ENCODE data around the gene BABAM2. TPM values are rescaled to one million over a fixed set of nuclear protein-coding genes. Genes with fewer than 3 reads are reported as not detected.

Gene BABAM2
- total and polyA plus RNA-seq, 2 experiments from 2014 or later: 28.8 to 43.6 TPM

GRCh38 chr2:28296904-28297303 is 406.4 kb downstream of the BABAM2 start:
- DNase-seq (ENCODE audit: low spot score): no peak
- Histone ChIP-seq H3K27me3 (no peaks in the 10 kb centered on the region), H3K36me3 (replicated peaks; ENCODE audit: insufficient read depth, low read depth) (no peaks in the 10 kb centered on the region), H3K9me2 (replicated peaks; ENCODE audit: insufficient read depth) (no peaks in the 10 kb centered on the region), H3K9me3 (ENCODE audit: low read depth) (no peaks in the 10 kb centered on the region), H3K4me2 (no peak overlapping the region), H3K4me1 (ENCODE audit: insufficient read depth) (peaks cover 15% of the 10 kb centered on the region), H2AFZ (no peak overlapping the region), H3K4me3 (no peak overlapping the region), H3K27ac (no peak overlapping the region), H3K79me2 (no peaks in the 10 kb centered on the region), H4K20me1 (ENCODE audit: insufficient read depth, poor library complexity, severe bottlenecking) (no peaks in the 10 kb centered on the region)
- 91% methylated on average over 4 of the region's 4 CpGs for WGBS (ENCODE audit: low lambda C conversion rate, missing lambda C conversion rate)
- TF ChIP-seq CTCF (IDR thresholded peaks at IDR 0.05; ENCODE audit: poor library complexity): no peak
- TF ChIP-seq EZH2 (IDR thresholded peaks at IDR 0.05; ENCODE audit: borderline replicate concordance): no peak
- no peak for TF ChIP-seq EZH2phosphoT487 (IDR thresholded peaks at IDR 0.05; ENCODE audit: low read depth, severe bottlenecking, unreplicated experiment)

GRCh38 chr2:28297531-28297930 is 407.0 kb downstream of the BABAM2 start:
- 87% methylated on average over 2 of the region's 2 CpGs for WGBS (ENCODE audit: low lambda C conversion rate, missing lambda C conversion rate)
- peaks cover 15% of the 10 kb centered on the region for H3K4me1 ChIP-seq (ENCODE audit: insufficient read depth)
- no peaks in the 10 kb centered on the region for H3K27me3 ChIP-seq
- H3K4me2 ChIP-seq: no peak overlapping the region
- H4K20me1 ChIP-seq (ENCODE audit: insufficient read depth, poor library complexity, severe bottlenecking): no peaks in the 10 kb centered on the region
- no peak overlapping the region for H3K4me3 ChIP-seq
- no peak for DNase-seq (ENCODE audit: low spot score)
- H3K79me2 ChIP-seq: no peaks in the 10 kb centered on the region
- TF ChIP-seq EZH2 (IDR thresholded peaks at IDR 0.05; ENCODE audit: borderline replicate concordance) (no peak), CTCF (IDR thresholded peaks at IDR 0.05; ENCODE audit: poor library complexity) (no peak), EZH2phosphoT487 (IDR thresholded peaks at IDR 0.05; ENCODE audit: low read depth, severe bottlenecking, unreplicated experiment) (no peak)
- no peaks in the 10 kb centered on the region for H3K9me2 ChIP-seq (replicated peaks; ENCODE audit: insufficient read depth)
- H3K9me3 ChIP-seq (ENCODE audit: low read depth): no peaks in the 10 kb centered on the region
- H2AFZ ChIP-seq: no peak overlapping the region
- H3K36me3 ChIP-seq (replicated peaks; ENCODE audit: insufficient read depth, low read depth): no peaks in the 10 kb centered on the region
- H3K27ac ChIP-seq: no peak overlapping the region

- Histone ChIP-seq H3K4me2 (no peak overlapping the region), H3K27ac (no peak overlapping the region), H3K9me2 (replicated peaks; ENCODE audit: insufficient read depth) (no peaks in the 10 kb centered on the region), H3K4me1 (ENCODE audit: insufficient read depth) (peaks cover 15% of the 10 kb centered on the region), H3K79me2 (no peaks in the 10 kb centered on the region), H3K9me3 (ENCODE audit: low read depth) (no peaks in the 10 kb centered on the region), H2AFZ (no peak overlapping the region), H3K36me3 (replicated peaks; ENCODE audit: insufficient read depth, low read depth) (no peaks in the 10 kb centered on the region), H3K4me3 (no peak overlapping the region), H4K20me1 (ENCODE audit: insufficient read depth, poor library complexity, severe bottlenecking) (no peaks in the 10 kb centered on the region), H3K27me3 (no peaks in the 10 kb centered on the region)
- WGBS (ENCODE audit: low lambda C conversion rate, missing lambda C conversion rate): 85% methylated on average over 3 of the region's 3 CpGs
- DNase-seq (ENCODE audit: low spot score): no peak
- TF ChIP-seq CTCF (IDR thresholded peaks at IDR 0.05; ENCODE audit: poor library complexity) (no peak), EZH2 (IDR thresholded peaks at IDR 0.05; ENCODE audit: borderline replicate concordance) (no peak), EZH2phosphoT487 (IDR thresholded peaks at IDR 0.05; ENCODE audit: low read depth, severe bottlenecking, unreplicated experiment) (no peak)
These were observed 407.9 kb downstream of the BABAM2 start for GRCh38 chr2:28298406-28298805.

Measured in hepatocyte (in vitro differentiated cells).